ENCODE results near the gene RNPEP.
"Not testable (repeated sequence)": the region's sequence is repeated elsewhere in the genome, so short reads cannot be mapped to it uniquely, and the experiment has no call there.

Gene RNPEP

GRCh38 chr1:202038688-202039346 is 56.4 kb downstream of the RNPEP start:
- no peak for DNase-seq

GRCh38 chr1:202045705-202046104 is 63.3 kb downstream of the RNPEP start:
- DNase-seq: no peak

GRCh38 chr1:202046227-202046626 is 63.8 kb downstream of the RNPEP start:
- peak; percentile 27 for DNase-seq

GRCh38 chr1:202046748-202047708 is 64.6 kb downstream of the RNPEP start:
- DNase-seq: no peak

GRCh38 chr1:202047977-202048376 is 65.5 kb downstream of the RNPEP start:
- no peak for DNase-seq

GRCh38 chr1:202049129-202049528 is 66.7 kb downstream of the RNPEP start:
- no peak for DNase-seq

GRCh38 chr1:202054094-202054493 is 71.6 kb downstream of the RNPEP start:
- no peak for DNase-seq

GRCh38 chr1:202054673-202055072 is 72.2 kb downstream of the RNPEP start:
- DNase-seq: not testable (repeated sequence)

All from NCI-H1092 (cell line).